Measurements from ENCODE around the gene CLDN5.

The CLDN5 gene

DNA sequence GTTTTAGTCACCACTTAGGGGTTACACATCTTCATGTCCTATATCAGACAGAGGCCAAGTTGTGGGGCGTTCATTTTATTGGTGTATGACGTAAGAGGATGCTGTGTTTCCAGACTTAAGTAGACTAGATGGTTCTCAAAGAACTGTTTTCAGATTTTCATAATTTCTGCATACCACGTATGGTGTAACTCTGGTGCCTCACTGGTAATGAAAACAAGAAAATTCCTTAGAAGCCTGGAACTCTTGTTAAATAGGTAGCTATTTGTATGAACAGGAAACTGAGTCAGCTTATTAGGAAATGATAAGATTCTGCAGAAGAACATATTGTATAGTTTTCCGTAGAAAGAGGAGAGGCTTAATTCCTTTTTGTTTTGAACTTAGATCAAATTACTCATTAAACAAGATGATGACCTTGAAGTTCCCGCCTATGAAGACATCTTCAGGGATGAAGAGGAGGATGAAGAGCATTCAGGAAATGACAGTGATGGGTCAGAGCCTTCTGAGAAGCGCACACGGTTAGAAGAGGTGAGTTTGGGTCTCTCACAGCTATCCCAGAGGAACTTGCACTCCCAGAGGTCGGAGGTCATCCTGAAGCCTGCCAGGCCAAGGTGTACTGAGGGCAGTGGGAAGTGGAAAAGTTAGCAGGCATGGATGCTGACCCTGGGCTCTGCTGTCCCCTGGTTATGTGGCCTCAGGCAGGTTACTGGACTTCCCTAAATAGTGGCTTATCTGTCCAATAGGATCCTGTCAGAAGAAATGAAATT lies 40.5 kb downstream of the CLDN5 start:
- Histone ChIP-seq H3K36me3 (ENCODE audit: control insufficient read depth, insufficient read depth, low read length) (peaks cover 6% of the 10 kb centered on the region), H3K27ac (ENCODE audit: low read depth, low read length) (no peak overlapping the region), H3K79me1 (ENCODE audit: low read length) (peaks cover 11% of the 10 kb centered on the region), H3K4ac (ENCODE audit: low read depth, low read length) (no peak overlapping the region), H3K4me1 (ENCODE audit: control insufficient read depth, low read depth, low read length) (no peaks in the 10 kb centered on the region), H4K8ac (ENCODE audit: low read depth, low read length) (no peak overlapping the region), H3K4me3 (ENCODE audit: low read length) (no peak overlapping the region), H3K9ac (ENCODE audit: low read length) (no peak overlapping the region), H3K27me3 (ENCODE audit: insufficient read depth, low read length, poor library complexity) (no peaks in the 10 kb centered on the region), H3K79me2 (ENCODE audit: control insufficient read depth, insufficient read depth, low read length) (peaks cover 10% of the 10 kb centered on the region), H3K4me2 (ENCODE audit: low read length) (no peak overlapping the region), H3K18ac (ENCODE audit: low read length) (no peak overlapping the region), H3K23ac (ENCODE audit: low read length) (no peak overlapping the region), H4K5ac (ENCODE audit: low read length) (no peak overlapping the region), H2BK15ac (replicated peaks; ENCODE audit: low read depth) (no peak overlapping the region), H2BK120ac (ENCODE audit: low read depth, low read length) (no peak overlapping the region), H3K56ac (ENCODE audit: low read length) (no peak overlapping the region), H2BK5ac (ENCODE audit: low read length) (no peak overlapping the region), H2AK5ac (ENCODE audit: low read length) (no peak overlapping the region)
- no peak for DNase-seq
- no CpG with 5 or more reads among the region's 8 CpGs for WGBS (ENCODE audit: extremely low coverage, insufficient coverage, low lambda C conversion rate)

DNA sequence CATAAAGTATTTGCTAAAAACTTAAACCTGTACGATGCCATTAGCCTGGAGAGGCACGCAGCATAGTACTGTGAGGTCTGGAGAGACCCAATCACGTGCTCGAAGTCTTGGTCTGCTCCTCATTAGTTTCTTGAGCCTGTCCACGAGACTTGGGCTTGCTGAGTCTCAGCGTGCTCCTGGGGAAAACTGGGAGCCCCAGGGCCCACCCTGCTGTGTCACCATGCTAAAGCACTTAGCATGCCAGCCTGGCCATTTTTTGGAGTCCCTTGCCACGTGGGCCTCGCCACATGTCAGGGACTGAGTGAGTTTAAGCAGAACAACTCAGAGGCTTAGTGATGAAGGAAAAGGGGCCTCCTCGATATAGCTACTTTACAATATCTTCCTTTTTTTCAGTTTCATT lies 41.9 kb downstream of the CLDN5 start:
- Histone ChIP-seq H3K79me1 (ENCODE audit: low read length) (peaks cover 14% of the 10 kb centered on the region), H3K4me1 (ENCODE audit: control insufficient read depth, low read depth, low read length) (peaks cover 2% of the 10 kb centered on the region), H3K4me3 (ENCODE audit: low read length) (no peak overlapping the region), H4K8ac (ENCODE audit: low read depth, low read length) (no peak overlapping the region), H3K23ac (ENCODE audit: low read length) (no peak overlapping the region), H4K5ac (ENCODE audit: low read length) (no peak overlapping the region), H2BK15ac (replicated peaks; ENCODE audit: low read depth) (no peak overlapping the region), H3K9ac (ENCODE audit: low read length) (no peak overlapping the region), H3K56ac (ENCODE audit: low read length) (no peak overlapping the region), H3K79me2 (ENCODE audit: control insufficient read depth, insufficient read depth, low read length) (peaks cover 22% of the 10 kb centered on the region), H3K27me3 (ENCODE audit: insufficient read depth, low read length, poor library complexity) (no peaks in the 10 kb centered on the region), H2AK5ac (ENCODE audit: low read length) (no peak overlapping the region), H2BK5ac (ENCODE audit: low read length) (no peak overlapping the region), H3K36me3 (ENCODE audit: control insufficient read depth, insufficient read depth, low read length) (peaks cover 3% of the 10 kb centered on the region), H3K27ac (ENCODE audit: low read depth, low read length) (no peak overlapping the region), H3K18ac (ENCODE audit: low read length) (no peak overlapping the region), H3K4me2 (ENCODE audit: low read length) (no peak overlapping the region), H3K4ac (ENCODE audit: low read depth, low read length) (no peak overlapping the region), H2BK120ac (ENCODE audit: low read depth, low read length) (no peak overlapping the region)
- no CpG with 5 or more reads among the region's 9 CpGs for WGBS (ENCODE audit: extremely low coverage, insufficient coverage, low lambda C conversion rate)
- DNase-seq = no peak

DNA sequence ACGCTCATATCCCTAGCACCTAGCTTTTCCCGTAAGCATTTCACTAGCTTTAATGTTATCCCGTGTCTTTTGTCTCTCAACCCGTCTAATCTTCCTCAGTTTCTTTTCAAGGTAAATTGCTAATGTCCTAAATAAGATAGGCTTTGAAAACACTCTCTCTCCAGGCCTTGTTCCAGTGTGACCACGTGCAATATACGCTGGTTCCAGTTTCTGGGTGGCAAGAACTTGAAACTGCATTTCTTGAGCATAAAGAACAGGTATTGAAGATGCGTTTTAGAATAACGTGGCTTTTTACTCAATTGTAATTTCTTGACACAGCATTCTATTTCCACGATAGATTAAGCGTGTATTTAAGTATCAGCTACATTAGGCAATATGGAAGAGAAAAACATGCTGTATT lies 43.4 kb downstream of the CLDN5 start:
- peaks cover 3% of the 10 kb centered on the region for H3K36me3 ChIP-seq (ENCODE audit: control insufficient read depth, insufficient read depth, low read length)
- H3K27ac ChIP-seq (ENCODE audit: low read depth, low read length) = no peak overlapping the region
- no peak overlapping the region for H2BK5ac ChIP-seq (ENCODE audit: low read length)
- peak overlapping the region; percentile 87 for H3K9ac ChIP-seq (ENCODE audit: low read length)
- WGBS (ENCODE audit: extremely low coverage, insufficient coverage, low lambda C conversion rate) = no CpG with 5 or more reads among the region's 10 CpGs
- no peak overlapping the region for H2BK120ac ChIP-seq (ENCODE audit: low read depth, low read length)
- no peak overlapping the region for H3K23ac ChIP-seq (ENCODE audit: low read length)
- H3K4me3 ChIP-seq (ENCODE audit: low read length) = peak overlapping the region; percentile 84
- peaks cover 2% of the 10 kb centered on the region for H3K4me1 ChIP-seq (ENCODE audit: control insufficient read depth, low read depth, low read length)
- H3K18ac ChIP-seq (ENCODE audit: low read length) = no peak overlapping the region
- no peak overlapping the region for H2AK5ac ChIP-seq (ENCODE audit: low read length)
- no peak overlapping the region for H2BK15ac ChIP-seq (replicated peaks; ENCODE audit: low read depth)
- H3K4ac ChIP-seq (ENCODE audit: low read depth, low read length) = no peak overlapping the region
- H4K8ac ChIP-seq (ENCODE audit: low read depth, low read length) = no peak overlapping the region
- peaks cover 19% of the 10 kb centered on the region for H3K79me1 ChIP-seq (ENCODE audit: low read length)
- H3K27me3 ChIP-seq (ENCODE audit: insufficient read depth, low read length, poor library complexity) = no peaks in the 10 kb centered on the region
- no peak overlapping the region for H4K5ac ChIP-seq (ENCODE audit: low read length)
- DNase-seq = no peak
- peaks cover 32% of the 10 kb centered on the region for H3K79me2 ChIP-seq (ENCODE audit: control insufficient read depth, insufficient read depth, low read length)
- peak overlapping the region; percentile 92 for H3K56ac ChIP-seq (ENCODE audit: low read length)
- H3K4me2 ChIP-seq (ENCODE audit: low read length) = peak overlapping the region; percentile 59

DNA sequence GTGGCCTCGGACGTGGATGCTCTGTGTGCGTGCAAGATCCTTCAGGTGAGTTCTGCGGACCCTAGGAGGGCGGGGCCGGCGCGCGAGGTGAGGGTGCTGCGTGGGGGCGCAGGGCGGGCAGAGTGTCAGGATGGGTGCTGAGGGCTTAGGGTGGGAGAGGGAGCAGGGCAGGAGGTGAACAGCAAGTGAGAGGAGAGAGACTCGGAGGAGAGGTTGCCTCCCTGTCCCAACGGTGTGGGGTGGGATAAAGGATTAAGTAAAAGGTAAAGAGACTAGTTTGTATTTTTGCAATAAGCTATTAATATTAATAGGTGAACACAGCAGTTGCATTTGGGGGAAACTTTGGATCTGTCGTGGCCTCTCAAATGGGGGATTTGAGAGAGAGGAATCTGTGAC lies 44.0 kb downstream of the CLDN5 start:
- Histone ChIP-seq H3K4me3 (ENCODE audit: low read length) (peak overlapping the region; percentile 84), H3K9ac (ENCODE audit: low read length) (peak overlapping the region; percentile 87), H3K36me3 (ENCODE audit: control insufficient read depth, insufficient read depth, low read length) (peaks cover 2% of the 10 kb centered on the region), H2BK120ac (ENCODE audit: low read depth, low read length) (no peak overlapping the region), H2BK5ac (ENCODE audit: low read length) (no peak overlapping the region), H3K23ac (ENCODE audit: low read length) (no peak overlapping the region), H2BK15ac (replicated peaks; ENCODE audit: low read depth) (no peak overlapping the region), H3K27ac (ENCODE audit: low read depth, low read length) (no peak overlapping the region), H3K4me1 (ENCODE audit: control insufficient read depth, low read depth, low read length) (peaks cover 2% of the 10 kb centered on the region), H4K5ac (ENCODE audit: low read length) (no peak overlapping the region), H3K27me3 (ENCODE audit: insufficient read depth, low read length, poor library complexity) (no peaks in the 10 kb centered on the region), H3K4me2 (ENCODE audit: low read length) (peak overlapping the region; percentile 59), H4K8ac (ENCODE audit: low read depth, low read length) (no peak overlapping the region), H3K4ac (ENCODE audit: low read depth, low read length) (no peak overlapping the region), H2AK5ac (ENCODE audit: low read length) (no peak overlapping the region), H3K79me2 (ENCODE audit: control insufficient read depth, insufficient read depth, low read length) (peaks cover 37% of the 10 kb centered on the region), H3K79me1 (ENCODE audit: low read length) (peaks cover 21% of the 10 kb centered on the region), H3K18ac (ENCODE audit: low read length) (no peak overlapping the region), H3K56ac (ENCODE audit: low read length) (peak overlapping the region; percentile 92)
- DNase-seq = no peak
- no CpG with 5 or more reads among the region's 15 CpGs for WGBS (ENCODE audit: extremely low coverage, insufficient coverage, low lambda C conversion rate)

DNA sequence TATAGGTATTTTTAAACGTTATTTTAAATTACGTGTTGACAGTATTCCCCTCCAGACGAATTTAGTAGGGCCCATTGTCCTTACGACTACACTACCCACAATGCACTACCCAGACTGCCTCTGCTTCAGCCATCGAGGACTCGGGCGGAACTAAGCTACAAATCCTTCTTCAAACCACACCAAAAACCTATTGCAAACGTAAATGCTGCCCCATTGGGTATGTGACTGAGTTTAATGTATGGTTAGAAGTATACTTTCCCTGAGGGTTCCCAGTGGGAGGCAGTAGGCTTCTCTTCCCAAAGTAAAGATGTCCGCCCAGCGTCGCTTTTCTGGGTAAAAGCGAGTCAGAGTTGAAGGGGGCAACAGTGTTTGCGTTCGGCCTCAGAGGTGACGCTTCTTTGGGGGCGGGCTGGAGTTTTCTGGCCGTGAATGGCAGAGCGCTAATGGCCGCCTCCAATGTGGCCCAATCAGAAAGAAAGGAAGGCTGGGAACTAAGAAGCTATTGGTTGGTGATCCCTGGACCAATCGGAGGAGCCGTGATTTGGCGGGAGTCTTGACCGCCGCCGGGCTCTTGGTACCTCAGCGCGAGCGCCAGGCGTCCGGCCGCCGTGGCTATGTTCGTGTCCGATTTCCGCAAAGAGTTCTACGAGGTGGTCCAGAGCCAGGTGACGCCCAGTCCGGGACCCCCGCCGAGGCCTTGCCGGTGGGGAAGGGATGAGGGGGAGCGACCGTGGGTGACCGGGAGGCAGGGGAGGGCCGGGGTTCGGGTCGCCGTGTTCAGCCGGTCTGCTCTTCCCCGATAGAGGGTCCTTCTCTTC lies 44.6 kb downstream of the CLDN5 start, which contains the start of gene CDC45:
TSS of gene CDC45 (plus strand) at position 566 of the 818 bp plus-strand sequence. CDS start at position 615, 49 bp downstream.
- H3K79me2 ChIP-seq (ENCODE audit: control insufficient read depth, insufficient read depth, low read length) = peaks cover 38% of the 10 kb centered on the region
- H3K27ac ChIP-seq (ENCODE audit: low read depth, low read length) = peak within 1 kb of the TSS; percentile 65
- H3K56ac ChIP-seq (ENCODE audit: low read length) = peak within 1 kb of the TSS; percentile 92
- peak within 1 kb of the TSS; percentile 31 for H2BK120ac ChIP-seq (ENCODE audit: low read depth, low read length)
- H3K18ac ChIP-seq (ENCODE audit: low read length) = peak within 1 kb of the TSS; percentile 83
- DNase-seq = peak; percentile 99
- peak within 1 kb of the TSS; percentile 87 for H3K9ac ChIP-seq (ENCODE audit: low read length)
- peak within 1 kb of the TSS; percentile 59 for H3K4me2 ChIP-seq (ENCODE audit: low read length)
- H3K27me3 ChIP-seq (ENCODE audit: insufficient read depth, low read length, poor library complexity) = no peaks in the 10 kb centered on the region
- H3K23ac ChIP-seq (ENCODE audit: low read length) = no peak within 1 kb of the TSS
- H3K79me1 ChIP-seq (ENCODE audit: low read length) = peaks cover 22% of the 10 kb centered on the region
- H3K36me3 ChIP-seq (ENCODE audit: control insufficient read depth, insufficient read depth, low read length) = peaks cover 3% of the 10 kb centered on the region
- no peak within 1 kb of the TSS for H2AK5ac ChIP-seq (ENCODE audit: low read length)
- H3K4me1 ChIP-seq (ENCODE audit: control insufficient read depth, low read depth, low read length) = peaks cover 2% of the 10 kb centered on the region
- H4K5ac ChIP-seq (ENCODE audit: low read length) = no peak within 1 kb of the TSS
- no peak within 1 kb of the TSS for H3K4ac ChIP-seq (ENCODE audit: low read depth, low read length)
- peak within 1 kb of the TSS; percentile 84 for H3K4me3 ChIP-seq (ENCODE audit: low read length)
- WGBS (ENCODE audit: extremely low coverage, insufficient coverage, low lambda C conversion rate) = no CpG with 5 or more reads among the region's 50 CpGs
- H4K8ac ChIP-seq (ENCODE audit: low read depth, low read length) = no peak within 1 kb of the TSS
- H2BK5ac ChIP-seq (ENCODE audit: low read length) = peak within 1 kb of the TSS; percentile 87
- no peak within 1 kb of the TSS for H2BK15ac ChIP-seq (replicated peaks; ENCODE audit: low read depth)

All from mesendoderm (in vitro differentiated cells).